ENCODE measurements around the gene LIMA1. TPM values are rescaled to one million over a fixed set of nuclear protein-coding genes. Genes with fewer than 3 reads are reported as not detected.

Gene LIMA1
- total and polyA plus RNA-seq, 9 of the 15 experiments (the other 6 are each of a cell fraction or from before 2014, with no cell fraction given): 20.2 to 37.8 (median 27.3) TPM

GRCh38 chr12:50283229-50283923 is at the start of gene LIMA1 (continued):
- TF ChIP-seq E2F1 (CRISPR knock-in tag; IDR thresholded peaks at IDR 0.05) (0 out of 2 replicates have a peak, but pooled peaks have one; percentile 40), GABPA (tag; conservative IDR thresholded peaks at IDR 0.05; ENCODE audit: low read depth) (no peak), HMGN3 (IDR thresholded peaks at IDR 0.05; ENCODE audit: borderline replicate concordance, extremely low read depth, insufficient read length, low read depth, low read length) (peak; percentile 92), LEF1 (IDR thresholded peaks at IDR 0.05) (no peak), JUND (IDR thresholded peaks at IDR 0.05; ENCODE audit: borderline replicate concordance, low read depth, low read length) (0 out of 2 replicates have a peak, but pooled peaks have one; percentile 7), JUND (tag; IDR thresholded peaks at IDR 0.05; ENCODE audit: borderline replicate concordance, low read depth, low read length) (peak; percentile 42; the same call in 2 of the 3 replicates), KLF1 (tag; IDR thresholded peaks at IDR 0.05) (no peak), SFPQ (IDR thresholded peaks at IDR 0.05; ENCODE audit: low read depth, low read length) (no peak), ZNF224 (CRISPR knock-in tag; IDR thresholded peaks at IDR 0.05) (no peak), ZNF518B (CRISPR knock-in tag; IDR thresholded peaks at IDR 0.05) (no peak), CTBP1 (IDR thresholded peaks at IDR 0.05; ENCODE audit: borderline replicate concordance) (peak; percentile 67), ZNF699 (CRISPR knock-in tag; IDR thresholded peaks at IDR 0.05; ENCODE audit: insufficient replicate concordance) (no peak), CBX5 (IDR thresholded peaks at IDR 0.05; ENCODE audit: borderline replicate concordance, low read depth) (no peak), MEF2D (tag; conservative IDR thresholded peaks at IDR 0.05; ENCODE audit: low read depth) (no peak), BRF1 (IDR thresholded peaks at IDR 0.05; ENCODE audit: borderline replicate concordance, extremely low read depth, insufficient read length) (no peak), NONO (IDR thresholded peaks at IDR 0.05; ENCODE audit: low read depth in 2 of 2, low read length in 1 of 2) (0 out of 4 replicates have a peak, but pooled peaks of 1 of the 2 experiments have one; percentile 63), POLR2H (tag; IDR thresholded peaks at IDR 0.05; ENCODE audit: low read depth) (peak; percentile 68; the same call in 1 of the 2 replicates), MXI1 (IDR thresholded peaks at IDR 0.05; ENCODE audit: low read depth, low read length) (no peak), CEBPB (tag; IDR thresholded peaks at IDR 0.05) (no peak), ZNF311 (CRISPR knock-in tag; IDR thresholded peaks at IDR 0.05) (no peak), ZNF217 (CRISPR knock-in tag; IDR thresholded peaks at IDR 0.05) (no peak), RBM17 (IDR thresholded peaks at IDR 0.05; ENCODE audit: borderline replicate concordance, low read depth, low read length) (no peak)
